Forelimb muscle (tissue), 1 donor: Measurements from ENCODE around the gene RANBP6. TPM values are rescaled to one million over a fixed set of nuclear protein-coding genes. Genes with fewer than 3 reads are reported as not detected.

Experiments used
- DNase-seq: peaks from one replicate; pipeline ENCODE4 v3.0.0-alpha.2; 2013; ENCODE audit warnings: low read depth
- polyA plus RNA-seq: library from polyadenylated mRNA; unstranded; fragments of 120-200 nt; gene quantifications from one replicate; pipeline ENCODE4 v1.2.1, GENCODE V29; 2013; ENCODE audit not compliant: insufficient read length

The RANBP6 gene
- polyA plus RNA-seq, 1 donor = 17.2 TPM

- DNase-seq = no peak
Observed at GRCh38 chr9:6007058-6007769, 8.2 kb downstream of the RANBP6 start.

GRCh38 chr9:6006749-6007057 lies 8.7 kb downstream of the RANBP6 start:
- no peak for DNase-seq

- DNase-seq = no peak
Observed at GRCh38 chr9:6000955-6001354, 14.5 kb downstream of the RANBP6 start.

- DNase-seq = no peak
Observed at GRCh38 chr9:5999443-6000101, 15.9 kb downstream of the RANBP6 start.

- DNase-seq = no peak
Observed at GRCh38 chr9:5994493-5994892, 20.9 kb downstream of the RANBP6 start.

- no peak for DNase-seq
Observed at GRCh38 chr9:5988265-5988664, 27.2 kb downstream of the RANBP6 start.

- no peak for DNase-seq
Observed at GRCh38 chr9:5983042-5983441, 32.4 kb downstream of the RANBP6 start.

GRCh38 chr9:5982317-5982716 lies 33.1 kb downstream of the RANBP6 start:
- DNase-seq = no peak

- no peak for DNase-seq
Observed at GRCh38 chr9:5978523-5978922, 36.9 kb downstream of the RANBP6 start.

GRCh38 chr9:5976674-5977397 lies 38.6 kb downstream of the RANBP6 start:
- no peak for DNase-seq

GRCh38 chr9:5971740-5972139 lies 43.7 kb downstream of the RANBP6 start:
- no peak for DNase-seq

Other genes with a start within 250 kb of the RANBP6 start
- 7.1 TPM for gene ERMP1, start 182.5 kb downstream of the RANBP6 start, polyA plus RNA-seq
- gene MLANA, start 124.7 kb downstream of the RANBP6 start, polyA plus RNA-seq = 0.80 TPM
- gene IL33, start 200.2 kb upstream of the RANBP6 start, polyA plus RNA-seq = 26.2 TPM